HG03565 (cell line): ENCODE measurements around the gene CACUL1.
"Not testable (repeated sequence)": the region's sequence is repeated elsewhere in the genome, so short reads cannot be mapped to it uniquely, and the experiment has no call there.

ENCODE experiments used
- ATAC-seq: cut with Tn5 transposase; IDR thresholded peaks from one replicate; pipeline ENCODE4 v1.9.1; 2021; ENCODE audit warnings: mild to moderate bottlenecking, moderate library complexity; ENCODE audit not compliant: unreplicated experiment

CACUL1 gene

GRCh38 chr10:118658168-118658567, 96.6 kb downstream of the CACUL1 start:
- not testable (repeated sequence) for ATAC-seq

GRCh38 chr10:118645294-118645693, 109.5 kb downstream of the CACUL1 start:
- ATAC-seq = not testable (repeated sequence)

- ATAC-seq = no peak
These were observed 112.5 kb downstream of the CACUL1 start for GRCh38 chr10:118642228-118642627.

GRCh38 chr10:118638680-118639079, 116.1 kb downstream of the CACUL1 start:
- ATAC-seq = no peak

- no peak for ATAC-seq
These were observed 118.9 kb downstream of the CACUL1 start for GRCh38 chr10:118635674-118636402.

GRCh38 chr10:118633786-118634185, 121.0 kb downstream of the CACUL1 start:
- no peak for ATAC-seq

- no peak for ATAC-seq
These were observed 125.6 kb downstream of the CACUL1 start for GRCh38 chr10:118629211-118629610.

- ATAC-seq = no peak
These were observed 126.4 kb downstream of the CACUL1 start for GRCh38 chr10:118628397-118628796.

- no peak for ATAC-seq
These were observed 127.8 kb downstream of the CACUL1 start for GRCh38 chr10:118626953-118627352.
